Neural cell (in vitro differentiated cells): ENCODE results near the gene EFCAB11. TPM values are rescaled to one million over a fixed set of nuclear protein-coding genes. Genes with fewer than 3 reads are reported as not detected.

Experiments
- H2AFZ ChIP-seq: fragments of 200-600, 300-800 bp; sonication (generic), shearing (Covaris generic); 2 replicates; pipeline ENCODE4 v1.6.0; 2014; ENCODE audit warnings: low read depth, mild to moderate bottlenecking, antibody characterized with exemption, low read length, moderate library complexity
- H3F3A ChIP-seq: fragments of 200-600 bp; shearing (Covaris generic); 2 replicates; pipeline ENCODE4 v1.6.1; 2016; ENCODE audit warnings: mild to moderate bottlenecking, moderate library complexity, mixed read lengths, antibody characterized with exemption, low read length; ENCODE audit not compliant: insufficient read depth, poor library complexity, severe bottlenecking
- H3K27ac ChIP-seq: fragments of 200-600, 300-800 bp; sonication (generic), shearing (Covaris generic); 2 replicates; pipeline ENCODE4 v1.5.1; 2014; ENCODE audit warnings: mild to moderate bottlenecking, low read length, moderate library complexity
- H3K27me3 ChIP-seq: fragments of 300-800, 200-600 bp; sonication (generic), shearing (Covaris generic); 2 replicates; pipeline ENCODE4 v1.6.0; 2014; ENCODE audit warnings: mild to moderate bottlenecking, low read depth, low read length, moderate library complexity; ENCODE audit not compliant: insufficient read depth
- H3K36me3 ChIP-seq: fragments of 300-800, 200-600 bp; sonication (generic), shearing (Covaris generic); 2 replicates; pipeline ENCODE4 v1.5.1; 2014; ENCODE audit warnings: mild to moderate bottlenecking, antibody characterized with exemption, low read length, moderate library complexity; ENCODE audit not compliant: insufficient read depth
- H3K4me2 ChIP-seq: fragments of 300-800, 200-600 bp; sonication (generic), shearing (Covaris generic); 2 replicates; pipeline ENCODE4 v1.6.0; 2014; ENCODE audit warnings: mild to moderate bottlenecking, low read length
- H3K4me3 ChIP-seq: fragments of 300-800, 200-600 bp; sonication (generic), shearing (Covaris generic); 2 replicates; pipeline ENCODE4 v1.5.1; 2014; ENCODE audit warnings: mild to moderate bottlenecking, low read length, moderate library complexity
- H3K79me2 ChIP-seq: fragments of 200-600 bp; shearing (Covaris generic); replicated peaks from 2 replicates; pipeline ENCODE4 v1.6.0; 2014; ENCODE audit warnings: mild to moderate bottlenecking, low read length, moderate library complexity; ENCODE audit not compliant: insufficient read depth
- H3K9ac ChIP-seq: fragments of 300-800, 200-600 bp; sonication (generic), shearing (Covaris generic); 2 replicates; pipeline ENCODE4 v1.6.1; 2016; ENCODE audit warnings: mild to moderate bottlenecking, low read length, mixed read lengths
- H3K9me2 ChIP-seq: fragments of 200-600 bp; shearing (Covaris generic); 2 replicates; pipeline ENCODE4 v1.6.1; 2016; ENCODE audit warnings: mild to moderate bottlenecking, low read length, mixed read lengths; ENCODE audit not compliant: insufficient read depth
- H3K9me3 ChIP-seq: fragments of 200-600, 300-800 bp; sonication (generic), shearing (Covaris generic); 2 replicates; pipeline ENCODE4 v1.6.1; 2016; ENCODE audit warnings: mild to moderate bottlenecking, mixed run types, low read length, moderate library complexity, mixed read lengths
- H4K20me1 ChIP-seq: fragments of 200-600 bp; shearing (Covaris generic); 2 replicates; pipeline ENCODE4 v1.6.1; 2016; ENCODE audit warnings: mild to moderate bottlenecking, mixed run types; ENCODE audit not compliant: insufficient read depth
- EP300 ChIP-seq: fragments of 450-650 bp; conservative IDR thresholded peaks from 2 replicates; pipeline ENCODE4 v1.6.1; 2014; ENCODE audit warnings: antibody characterized with exemption, mild to moderate bottlenecking, moderate library complexity; ENCODE audit not compliant: poor library complexity, severe bottlenecking
- EZH2 ChIP-seq: fragments of 200-600, 300-800 bp; shearing (Covaris generic), sonication (generic); IDR thresholded peaks from 2 replicates; pipeline ENCODE4 v1.6.1; 2014; ENCODE audit warnings: antibody characterized with exemption, low read length, borderline replicate concordance, mild to moderate bottlenecking; ENCODE audit not compliant: insufficient read depth, poor library complexity, severe bottlenecking
- MXI1 ChIP-seq: fragments of 450-650 bp; conservative IDR thresholded peaks from 2 replicates; pipeline ENCODE4 v1.6.1; 2014; ENCODE audit warnings: antibody characterized with exemption, mild to moderate bottlenecking; ENCODE audit not compliant: poor library complexity, severe bottlenecking
- POLR2AphosphoS5 ChIP-seq: IDR thresholded peaks from 2 replicates; pipeline ENCODE4 v1.6.1; 2012
- RAD21 ChIP-seq: fragments of 450-650 bp; conservative IDR thresholded peaks from 2 replicates; pipeline ENCODE4 v1.6.1; 2014; ENCODE audit warnings: antibody characterized with exemption, mild to moderate bottlenecking, moderate library complexity
- SMC3 ChIP-seq: fragments of 450-650 bp; conservative IDR thresholded peaks from 2 replicates; pipeline ENCODE4 v1.6.1; 2014; ENCODE audit warnings: antibody characterized with exemption, mild to moderate bottlenecking, moderate library complexity; ENCODE audit not compliant: poor library complexity
- TAF1 ChIP-seq: IDR thresholded peaks from 2 replicates; pipeline ENCODE4 v1.6.1; 2012; ENCODE audit warnings: low read depth
- polyA plus RNA-seq: library from polyadenylated mRNA; depleted of rRNA; stranded (reverse); fragments of >200 nt; gene quantifications from 2 replicates; pipeline ENCODE4 v1.2.3, GENCODE V29; 2014
- TF ChIP-seq, protein P1 (sequence below): fragments of 450-650 bp; IDR thresholded peaks from 2 replicates; pipeline ENCODE4 v1.5.1; 2014; ENCODE audit warnings: antibody characterized with exemption, mild to moderate bottlenecking, moderate library complexity; ENCODE audit not compliant: poor library complexity, severe bottlenecking
- TF ChIP-seq, protein P2 (sequence below): IDR thresholded peaks from 2 replicates; pipeline ENCODE4 v1.6.1; 2012; ENCODE audit warnings: borderline replicate concordance

EFCAB11 gene
- polyA plus RNA-seq, 1 donor from 2014 or later, result 7.9 TPM

DNA sequence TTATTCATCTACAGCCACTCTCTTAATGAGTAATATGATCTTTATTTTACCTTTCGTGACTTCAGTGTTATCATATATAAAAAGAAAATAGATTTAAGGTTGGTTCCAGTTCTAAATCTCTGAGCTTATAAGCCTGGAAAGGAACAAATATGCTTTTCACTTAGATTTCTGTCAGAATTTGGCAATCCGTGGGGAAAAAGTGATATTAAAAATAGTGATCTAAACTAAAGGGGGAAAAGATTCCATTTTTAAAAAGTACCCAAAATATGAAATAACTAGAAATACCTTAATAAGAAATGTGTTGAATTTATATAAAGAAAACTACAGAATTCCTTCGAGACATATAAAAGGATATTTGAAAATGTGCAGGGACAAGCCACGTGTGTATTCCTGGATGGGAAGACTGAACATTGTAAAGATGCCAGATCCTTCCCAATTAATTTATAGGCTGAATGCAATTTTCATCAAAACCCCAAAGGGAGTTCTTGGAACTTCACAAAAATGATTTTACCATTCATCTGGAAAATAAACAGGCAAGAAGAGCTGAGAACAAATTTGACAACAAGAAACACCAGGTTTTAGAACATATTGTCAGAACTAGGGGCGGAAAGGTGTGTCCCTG, 142.5 kb downstream of the EFCAB11 start:
- H4K20me1 ChIP-seq, result no peaks in the 10 kb centered on the region
- H3K27ac ChIP-seq, result no peak overlapping the region
- H3K79me2 ChIP-seq, result no peaks in the 10 kb centered on the region
- no peak for TF ChIP-seq POLR2AphosphoS5
- TF ChIP-seq TAF1, result no peak
- TF ChIP-seq MXI1, result no peak
- H3F3A ChIP-seq, result no peaks in the 10 kb centered on the region
- no peaks in the 10 kb centered on the region for H3K27me3 ChIP-seq
- no peak overlapping the region for H2AFZ ChIP-seq
- no peak overlapping the region for H3K4me2 ChIP-seq
- no peaks in the 10 kb centered on the region for H3K9me3 ChIP-seq
- H3K4me3 ChIP-seq, result no peak overlapping the region
- no peak overlapping the region for H3K9ac ChIP-seq
- no peaks in the 10 kb centered on the region for H3K9me2 ChIP-seq
- no peaks in the 10 kb centered on the region for H3K36me3 ChIP-seq

DNA sequence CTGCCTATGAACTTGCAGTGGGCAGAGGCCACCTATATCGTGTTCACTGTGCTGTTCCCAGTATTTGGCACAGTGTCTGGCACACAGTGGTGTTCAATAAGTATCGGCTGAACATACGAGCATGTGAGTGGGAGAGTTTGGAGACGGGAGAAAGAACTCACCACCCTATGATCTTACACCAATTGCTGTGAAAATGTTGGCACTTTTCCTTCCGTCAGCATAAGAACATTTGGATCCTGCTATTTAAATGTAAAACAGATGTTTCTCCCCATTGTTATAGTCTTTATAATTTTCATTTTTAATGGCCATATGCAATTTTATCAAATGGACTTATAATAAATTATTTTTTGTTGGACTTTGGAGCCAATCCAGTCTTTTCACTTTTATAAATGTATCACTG, 144.4 kb downstream of the EFCAB11 start:
- Histone ChIP-seq H4K20me1 (no peaks in the 10 kb centered on the region), H2AFZ (no peak overlapping the region), H3K79me2 (no peaks in the 10 kb centered on the region), H3K36me3 (no peaks in the 10 kb centered on the region), H3K4me3 (no peak overlapping the region), H3K4me2 (no peak overlapping the region), H3K27ac (no peak overlapping the region), H3K9ac (no peak overlapping the region), H3K9me2 (no peaks in the 10 kb centered on the region), H3K9me3 (no peaks in the 10 kb centered on the region), H3K27me3 (no peaks in the 10 kb centered on the region), H3F3A (no peaks in the 10 kb centered on the region)
- no peak for TF ChIP-seq EP300
- no peak for TF ChIP-seq POLR2AphosphoS5
- no peak for TF ChIP-seq EZH2
- TF ChIP-seq, protein P1, sequence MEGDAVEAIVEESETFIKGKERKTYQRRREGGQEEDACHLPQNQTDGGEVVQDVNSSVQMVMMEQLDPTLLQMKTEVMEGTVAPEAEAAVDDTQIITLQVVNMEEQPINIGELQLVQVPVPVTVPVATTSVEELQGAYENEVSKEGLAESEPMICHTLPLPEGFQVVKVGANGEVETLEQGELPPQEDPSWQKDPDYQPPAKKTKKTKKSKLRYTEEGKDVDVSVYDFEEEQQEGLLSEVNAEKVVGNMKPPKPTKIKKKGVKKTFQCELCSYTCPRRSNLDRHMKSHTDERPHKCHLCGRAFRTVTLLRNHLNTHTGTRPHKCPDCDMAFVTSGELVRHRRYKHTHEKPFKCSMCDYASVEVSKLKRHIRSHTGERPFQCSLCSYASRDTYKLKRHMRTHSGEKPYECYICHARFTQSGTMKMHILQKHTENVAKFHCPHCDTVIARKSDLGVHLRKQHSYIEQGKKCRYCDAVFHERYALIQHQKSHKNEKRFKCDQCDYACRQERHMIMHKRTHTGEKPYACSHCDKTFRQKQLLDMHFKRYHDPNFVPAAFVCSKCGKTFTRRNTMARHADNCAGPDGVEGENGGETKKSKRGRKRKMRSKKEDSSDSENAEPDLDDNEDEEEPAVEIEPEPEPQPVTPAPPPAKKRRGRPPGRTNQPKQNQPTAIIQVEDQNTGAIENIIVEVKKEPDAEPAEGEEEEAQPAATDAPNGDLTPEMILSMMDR, result no peak
- no peak for TF ChIP-seq TAF1
- TF ChIP-seq, protein P2, sequence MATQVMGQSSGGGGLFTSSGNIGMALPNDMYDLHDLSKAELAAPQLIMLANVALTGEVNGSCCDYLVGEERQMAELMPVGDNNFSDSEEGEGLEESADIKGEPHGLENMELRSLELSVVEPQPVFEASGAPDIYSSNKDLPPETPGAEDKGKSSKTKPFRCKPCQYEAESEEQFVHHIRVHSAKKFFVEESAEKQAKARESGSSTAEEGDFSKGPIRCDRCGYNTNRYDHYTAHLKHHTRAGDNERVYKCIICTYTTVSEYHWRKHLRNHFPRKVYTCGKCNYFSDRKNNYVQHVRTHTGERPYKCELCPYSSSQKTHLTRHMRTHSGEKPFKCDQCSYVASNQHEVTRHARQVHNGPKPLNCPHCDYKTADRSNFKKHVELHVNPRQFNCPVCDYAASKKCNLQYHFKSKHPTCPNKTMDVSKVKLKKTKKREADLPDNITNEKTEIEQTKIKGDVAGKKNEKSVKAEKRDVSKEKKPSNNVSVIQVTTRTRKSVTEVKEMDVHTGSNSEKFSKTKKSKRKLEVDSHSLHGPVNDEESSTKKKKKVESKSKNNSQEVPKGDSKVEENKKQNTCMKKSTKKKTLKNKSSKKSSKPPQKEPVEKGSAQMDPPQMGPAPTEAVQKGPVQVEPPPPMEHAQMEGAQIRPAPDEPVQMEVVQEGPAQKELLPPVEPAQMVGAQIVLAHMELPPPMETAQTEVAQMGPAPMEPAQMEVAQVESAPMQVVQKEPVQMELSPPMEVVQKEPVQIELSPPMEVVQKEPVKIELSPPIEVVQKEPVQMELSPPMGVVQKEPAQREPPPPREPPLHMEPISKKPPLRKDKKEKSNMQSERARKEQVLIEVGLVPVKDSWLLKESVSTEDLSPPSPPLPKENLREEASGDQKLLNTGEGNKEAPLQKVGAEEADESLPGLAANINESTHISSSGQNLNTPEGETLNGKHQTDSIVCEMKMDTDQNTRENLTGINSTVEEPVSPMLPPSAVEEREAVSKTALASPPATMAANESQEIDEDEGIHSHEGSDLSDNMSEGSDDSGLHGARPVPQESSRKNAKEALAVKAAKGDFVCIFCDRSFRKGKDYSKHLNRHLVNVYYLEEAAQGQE, result no peak
- no peak for TF ChIP-seq MXI1
- TF ChIP-seq RAD21, result no peak

DNA sequence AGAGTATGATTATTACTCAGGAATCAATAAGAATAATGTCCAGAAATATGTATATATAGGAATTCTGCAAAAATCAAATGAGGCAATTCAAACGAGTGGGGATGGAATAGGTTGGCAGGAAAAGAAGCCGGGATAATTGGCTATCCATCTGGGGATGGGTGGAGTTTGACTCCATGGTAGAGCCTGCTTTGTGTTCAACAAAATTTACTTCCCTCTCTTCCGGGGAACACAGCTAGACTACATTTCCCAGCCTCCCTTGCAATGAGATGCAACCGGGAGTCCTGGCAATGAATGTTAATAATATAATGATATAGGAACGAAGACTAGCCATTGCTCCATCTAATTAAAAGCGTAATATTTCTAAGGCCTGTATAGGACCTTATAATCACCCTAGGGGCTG, 146.6 kb downstream of the EFCAB11 start:
- no peaks in the 10 kb centered on the region for H4K20me1 ChIP-seq
- peaks cover 3% of the 10 kb centered on the region for H3F3A ChIP-seq
- no peak overlapping the region for H2AFZ ChIP-seq
- no peaks in the 10 kb centered on the region for H3K27me3 ChIP-seq
- H3K9me3 ChIP-seq, result no peaks in the 10 kb centered on the region
- no peaks in the 10 kb centered on the region for H3K9me2 ChIP-seq
- no peaks in the 10 kb centered on the region for H3K36me3 ChIP-seq
- TF ChIP-seq EP300 (no peak), POLR2AphosphoS5 (no peak), EZH2 (no peak), MXI1 (no peak), RAD21 (no peak), SMC3 (no peak)
- TF ChIP-seq, protein P2, result no peak
- H3K4me3 ChIP-seq, result no peak overlapping the region
- no peak overlapping the region for H3K27ac ChIP-seq
- no peaks in the 10 kb centered on the region for H3K79me2 ChIP-seq
- no peak overlapping the region for H3K4me2 ChIP-seq
- H3K9ac ChIP-seq, result no peak overlapping the region
